Kidney epithelial cell (primary cell): ENCODE measurements around the gene RNF166. TPM values are rescaled to one million over a fixed set of nuclear protein-coding genes. Genes with fewer than 3 reads are reported as not detected.

Experiments
- DNase-seq: peaks from one replicate; pipeline ENCODE4 v3.0.0-alpha.2; 2010; ENCODE audit warnings: low read depth
- H3K27me3 ChIP-seq: 2 replicates; pipeline ENCODE4 v1.6.0; 2011; ENCODE audit warnings: low read length; ENCODE audit not compliant: control insufficient read depth, insufficient read depth
- H3K36me3 ChIP-seq: 2 replicates; pipeline ENCODE4 v1.5.1; 2011; ENCODE audit warnings: low read length; ENCODE audit not compliant: control insufficient read depth, insufficient read depth
- H3K4me3 ChIP-seq: 2 replicates; pipeline ENCODE4 v1.5.1; 2011; ENCODE audit warnings: low read depth, mild to moderate bottlenecking, control low read depth, low read length
- total RNA-seq: library from RNA; depleted of rRNA; stranded (reverse); fragments of >200 nt; gene quantifications from 2 replicates; pipeline ENCODE4 v1.2.3, GENCODE V29; 2015
- TF ChIP-seq, protein P1 (sequence below): IDR thresholded peaks from 2 replicates; pipeline ENCODE4 v1.5.1; 2011; ENCODE audit warnings: mild to moderate bottlenecking, moderate library complexity, low read length, control low read depth, inconsistent platforms; ENCODE audit not compliant: insufficient read depth, poor library complexity, severe bottlenecking

The RNF166 gene
- total RNA-seq, 1 donor from 2014 or later: 33.0 TPM

DNA sequence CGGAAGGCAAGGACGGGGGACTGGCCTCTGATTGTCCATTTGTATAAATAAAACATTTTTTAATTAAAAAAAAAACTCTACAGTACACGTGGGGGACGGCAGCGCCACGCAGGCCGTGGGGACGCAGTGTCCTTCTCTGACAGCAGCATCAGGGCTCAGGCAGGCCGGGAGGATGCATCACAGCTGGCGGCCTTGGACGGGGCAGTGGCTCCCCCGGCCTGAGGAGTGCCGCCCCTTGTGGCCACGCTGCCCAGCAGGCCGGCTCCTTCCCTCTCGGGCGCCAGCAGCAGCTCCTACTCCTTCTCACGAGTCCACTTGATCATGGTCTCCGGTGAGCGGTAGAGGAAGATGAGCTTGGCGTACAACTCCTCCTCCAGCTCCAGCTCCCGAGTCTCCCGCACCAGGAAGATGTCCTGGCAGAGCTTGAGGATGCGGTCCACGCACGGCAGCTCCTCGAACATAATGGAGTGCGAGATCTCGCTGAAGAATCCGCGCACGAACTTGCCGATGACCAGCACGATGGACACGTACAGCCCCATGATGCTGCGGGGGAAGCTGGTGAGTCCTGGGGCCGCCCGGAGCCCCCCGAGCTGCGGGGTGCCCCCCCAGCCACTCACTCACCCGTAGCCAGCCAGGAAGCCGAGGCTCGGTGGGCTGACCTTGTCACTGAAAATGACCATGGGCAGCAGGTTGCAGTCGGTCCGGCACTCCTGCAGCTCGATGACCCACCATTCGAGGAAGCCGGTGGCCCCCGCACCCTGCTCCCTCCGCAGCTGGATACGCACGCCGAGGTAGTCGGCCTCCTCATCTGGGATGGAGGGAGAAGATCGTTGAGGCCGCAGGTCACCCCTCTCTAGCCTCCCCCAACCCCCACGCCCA is 9.3 kb upstream of the RNF166 start:
- no peak for DNase-seq
- H3K27me3 ChIP-seq: no peaks in the 10 kb centered on the region
- H3K36me3 ChIP-seq: peaks cover 7% of the 10 kb centered on the region
- H3K4me3 ChIP-seq: no peak overlapping the region
- TF ChIP-seq, protein P1, sequence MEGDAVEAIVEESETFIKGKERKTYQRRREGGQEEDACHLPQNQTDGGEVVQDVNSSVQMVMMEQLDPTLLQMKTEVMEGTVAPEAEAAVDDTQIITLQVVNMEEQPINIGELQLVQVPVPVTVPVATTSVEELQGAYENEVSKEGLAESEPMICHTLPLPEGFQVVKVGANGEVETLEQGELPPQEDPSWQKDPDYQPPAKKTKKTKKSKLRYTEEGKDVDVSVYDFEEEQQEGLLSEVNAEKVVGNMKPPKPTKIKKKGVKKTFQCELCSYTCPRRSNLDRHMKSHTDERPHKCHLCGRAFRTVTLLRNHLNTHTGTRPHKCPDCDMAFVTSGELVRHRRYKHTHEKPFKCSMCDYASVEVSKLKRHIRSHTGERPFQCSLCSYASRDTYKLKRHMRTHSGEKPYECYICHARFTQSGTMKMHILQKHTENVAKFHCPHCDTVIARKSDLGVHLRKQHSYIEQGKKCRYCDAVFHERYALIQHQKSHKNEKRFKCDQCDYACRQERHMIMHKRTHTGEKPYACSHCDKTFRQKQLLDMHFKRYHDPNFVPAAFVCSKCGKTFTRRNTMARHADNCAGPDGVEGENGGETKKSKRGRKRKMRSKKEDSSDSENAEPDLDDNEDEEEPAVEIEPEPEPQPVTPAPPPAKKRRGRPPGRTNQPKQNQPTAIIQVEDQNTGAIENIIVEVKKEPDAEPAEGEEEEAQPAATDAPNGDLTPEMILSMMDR: no peak

GRCh38 chr16:88714420-88715302 is 8.5 kb upstream of the RNF166 start:
- no peak for DNase-seq
- no peak overlapping the region for H3K4me3 ChIP-seq
- TF ChIP-seq, protein P1: no peak
- peaks cover 7% of the 10 kb centered on the region for H3K36me3 ChIP-seq
- no peaks in the 10 kb centered on the region for H3K27me3 ChIP-seq

DNA sequence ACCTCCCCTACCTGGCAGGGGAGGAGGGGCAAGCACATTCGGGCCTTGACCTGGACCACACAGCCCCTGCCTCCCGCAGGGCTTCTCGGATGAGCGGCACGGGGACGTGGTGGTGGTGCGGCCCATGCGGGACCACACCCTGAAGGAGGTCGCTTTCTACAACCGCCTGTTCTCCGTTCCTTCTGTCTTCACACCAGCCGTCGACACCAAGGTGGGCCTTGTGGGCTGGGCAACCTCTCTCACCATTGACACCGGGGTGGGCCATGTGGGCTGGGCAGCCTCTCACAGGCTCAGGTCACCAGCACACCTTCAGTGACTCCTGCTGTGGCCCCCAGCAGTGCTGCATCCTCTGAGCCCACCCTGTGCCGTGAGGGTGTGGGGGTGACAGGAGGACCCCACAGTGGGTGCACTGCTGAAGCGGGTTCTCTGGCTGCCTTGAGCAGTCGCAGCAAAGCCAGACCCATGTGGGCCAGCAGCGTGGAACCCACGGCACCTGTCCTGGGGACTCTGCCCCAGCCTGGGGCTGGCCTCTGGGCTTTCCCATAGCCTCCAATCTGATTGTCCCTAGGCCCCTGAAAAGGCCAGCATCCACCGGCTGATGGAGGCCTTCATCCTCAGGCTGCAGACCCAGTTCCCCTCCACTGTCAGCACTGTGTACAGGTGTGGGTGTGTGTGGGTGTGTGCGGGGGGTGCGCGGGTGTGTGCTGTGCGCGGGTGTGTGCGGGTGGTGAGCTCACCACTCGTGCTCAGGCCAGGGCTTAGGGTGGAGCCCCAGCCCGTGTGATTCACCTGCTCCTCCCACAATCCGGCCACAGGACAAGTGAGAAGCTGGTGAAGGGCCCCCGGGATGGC is 7.6 kb upstream of the RNF166 start:
- TF ChIP-seq, protein P1: no peak
- DNase-seq: no peak
- Histone ChIP-seq H3K36me3 (peaks cover 4% of the 10 kb centered on the region), H3K4me3 (no peak overlapping the region), H3K27me3 (no peaks in the 10 kb centered on the region)

GRCh38 chr16:88713054-88713453 is 6.8 kb upstream of the RNF166 start:
- H3K4me3 ChIP-seq: no peak overlapping the region
- peaks cover 4% of the 10 kb centered on the region for H3K36me3 ChIP-seq
- DNase-seq: no peak
- TF ChIP-seq, protein P1: no peak
- H3K27me3 ChIP-seq: no peaks in the 10 kb centered on the region

DNA sequence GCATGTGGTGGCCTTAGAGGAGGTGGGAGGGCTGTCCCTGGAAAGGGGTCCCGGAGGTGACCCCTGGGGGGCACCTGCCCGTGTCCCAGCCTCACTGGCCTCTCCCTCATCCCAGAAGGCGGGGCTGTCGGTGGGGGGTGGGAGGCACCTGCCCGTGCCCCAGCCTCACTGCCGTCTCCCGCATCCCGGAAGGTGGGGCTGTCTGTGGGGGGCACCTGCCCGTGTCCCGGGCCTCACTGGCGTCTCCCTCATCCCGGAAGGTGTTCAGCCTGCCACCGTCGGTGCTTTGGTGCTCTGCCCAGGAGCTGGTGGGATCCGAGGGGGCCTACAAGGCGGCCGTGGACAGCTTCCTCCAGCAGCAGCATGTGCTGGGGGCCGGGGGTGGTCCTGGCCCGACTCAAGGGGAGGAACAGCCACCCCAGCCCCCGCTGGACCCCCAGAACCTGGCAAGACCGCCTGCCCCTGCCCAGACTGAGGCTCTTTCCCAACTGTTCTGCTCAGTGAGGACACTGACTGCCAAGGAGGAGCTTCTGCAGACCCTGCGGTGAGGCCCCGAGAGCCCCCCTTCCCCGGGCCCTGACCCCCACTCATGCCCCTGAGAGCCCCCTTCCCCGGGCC is 6.3 kb upstream of the RNF166 start:
- no peaks in the 10 kb centered on the region for H3K27me3 ChIP-seq
- no peak overlapping the region for H3K4me3 ChIP-seq
- TF ChIP-seq, protein P1: no peak
- peaks cover 4% of the 10 kb centered on the region for H3K36me3 ChIP-seq
- DNase-seq: no peak
